GM23338 (cell line): ENCODE data around the gene F9. TPM values are rescaled to one million over a fixed set of nuclear protein-coding genes. Genes with fewer than 3 reads are reported as not detected.

Source experiments
- ATAC-seq: fragments of 200-7000 bp; cut with Tn5 transposase; 3 replicates; pipeline ENCODE4 v1.9.1; 2020
- DNase-seq: peaks from one replicate; pipeline ENCODE4 v3.0.0-alpha.2; 2015; ENCODE audit warnings: low spot score
- H2AFZ ChIP-seq: fragments of 200-600 bp; sonication (generic); 2 replicates; pipeline ENCODE4 v1.8.0; 2016; ENCODE audit warnings: antibody characterized with exemption, mild to moderate bottlenecking, moderate library complexity
- H3F3A ChIP-seq: fragments of 200-600 bp; sonication (generic); replicated peaks from 2 replicates; pipeline ENCODE4 v1.8.0; 2017; ENCODE audit warnings: antibody characterized with exemption, mixed run types, low read depth
- H3K27ac ChIP-seq: fragments of 200-600 bp; sonication (generic); 2 replicates; pipeline ENCODE4 v1.6.1; 2016; ENCODE audit warnings: low read depth
- H3K27me3 ChIP-seq: fragments of 200-600 bp; sonication (generic); 2 replicates; pipeline ENCODE4 v1.8.0; 2016; ENCODE audit warnings: mild to moderate bottlenecking, mixed run types, moderate library complexity; ENCODE audit not compliant: insufficient read depth
- H3K36me3 ChIP-seq: fragments of 200-600 bp; sonication (generic); 2 replicates; pipeline ENCODE4 v1.8.0; 2016; ENCODE audit warnings: mild to moderate bottlenecking; ENCODE audit not compliant: insufficient read depth
- H3K4me1 ChIP-seq: fragments of 200-600 bp; sonication (generic); 2 replicates; pipeline ENCODE4 v1.8.0; 2016; ENCODE audit warnings: mild to moderate bottlenecking, moderate library complexity; ENCODE audit not compliant: insufficient read depth
- H3K4me2 ChIP-seq: fragments of 200-600 bp; sonication (generic); 2 replicates; pipeline ENCODE4 v1.7.1; 2017; ENCODE audit warnings: mixed run types
- H3K4me3 ChIP-seq: fragments of 200-600 bp; sonication (generic); 2 replicates; pipeline ENCODE4 v1.6.1; 2016; ENCODE audit warnings: mixed run types
- H3K79me2 ChIP-seq: fragments of 200-600 bp; sonication (generic); replicated peaks from 2 replicates; pipeline ENCODE4 v1.8.0; 2017; ENCODE audit warnings: mild to moderate bottlenecking; ENCODE audit not compliant: insufficient read depth
- H3K9me2 ChIP-seq: fragments of 200-600 bp; sonication (generic); 2 replicates; pipeline ENCODE4 v1.8.0; 2017; ENCODE audit not compliant: insufficient read depth
- H4K20me1 ChIP-seq: fragments of 200-600 bp; sonication (generic); replicated peaks from 2 replicates; pipeline ENCODE4 v1.8.0; 2017; ENCODE audit warnings: mild to moderate bottlenecking; ENCODE audit not compliant: insufficient read depth
- H3K27ac Mint-ChIP-seq: 2 replicates; pipeline ENCODE4 v1.8.0; 2020; ENCODE audit warnings: inconsistent platforms, mild to moderate bottlenecking, moderate library complexity, mixed read lengths
- H3K27me3 Mint-ChIP-seq: 3 replicates; pipeline ENCODE4 v1.8.0; 2022; ENCODE audit warnings: low read depth, mild to moderate bottlenecking, moderate library complexity, mixed read lengths, inconsistent platforms; ENCODE audit not compliant: insufficient read depth, poor library complexity
- H3K36me3 Mint-ChIP-seq: 3 replicates; pipeline ENCODE4 v1.8.0; 2021; ENCODE audit warnings: low read depth, mild to moderate bottlenecking, inconsistent platforms, moderate library complexity, mixed read lengths
- H3K4me1 Mint-ChIP-seq: 3 replicates; pipeline ENCODE4 v1.8.0; 2020; ENCODE audit warnings: mild to moderate bottlenecking, inconsistent platforms, mixed read lengths
- H3K4me3 Mint-ChIP-seq: 3 replicates; pipeline ENCODE4 v1.8.0; 2021; ENCODE audit warnings: moderate library complexity, mild to moderate bottlenecking, inconsistent platforms, mixed read lengths
- H3K9me3 Mint-ChIP-seq: 3 replicates; pipeline ENCODE4 v1.8.0; 2020; ENCODE audit warnings: moderate library complexity, mild to moderate bottlenecking, inconsistent platforms, mixed read lengths
- CREB1 ChIP-seq: fragments of 250-450 bp; sonication (Bioruptor Pico); IDR thresholded peaks from 2 replicates; pipeline ENCODE4 v1.5.0; 2020; ENCODE audit warnings: low read depth, mild to moderate bottlenecking, moderate library complexity
- ETS1 ChIP-seq: IDR thresholded peaks from 2 replicates; pipeline ENCODE4 v1.6.1; 2016; ENCODE audit warnings: antibody characterized with exemption
- EZH2phosphoT487 ChIP-seq: fragments of 200-600 bp; sonication (generic); IDR thresholded peaks from one replicate; pipeline ENCODE4 v1.8.1; 2018; ENCODE audit warnings: antibody characterized with exemption; ENCODE audit not compliant: unreplicated experiment
- JUNB ChIP-seq: IDR thresholded peaks from one replicate; pipeline ENCODE4 v1.6.1; 2016; ENCODE audit warnings: antibody characterized with exemption; ENCODE audit not compliant: unreplicated experiment
- NANOG ChIP-seq: IDR thresholded peaks from 2 replicates; pipeline ENCODE4 v1.6.1; 2016; ENCODE audit warnings: antibody characterized with exemption, borderline replicate concordance
- REST ChIP-seq: IDR thresholded peaks from one replicate; pipeline ENCODE4 v1.6.1; 2018; ENCODE audit warnings: antibody characterized with exemption; ENCODE audit not compliant: unreplicated experiment
- STAT1 ChIP-seq: IDR thresholded peaks from one replicate; pipeline ENCODE4 v1.6.1; 2016; ENCODE audit warnings: antibody characterized with exemption; ENCODE audit not compliant: unreplicated experiment
- ZNF114 ChIP-seq: fragments of 250-450 bp; sonication (Bioruptor Pico); IDR thresholded peaks from 2 replicates; pipeline ENCODE4 v1.5.0; 2020; ENCODE audit warnings: mild to moderate bottlenecking, moderate library complexity
- ZNF331 ChIP-seq: fragments of 250-450 bp; sonication (Bioruptor Pico); IDR thresholded peaks from 2 replicates; pipeline ENCODE4 v1.5.0; 2020; ENCODE audit warnings: low read depth, mild to moderate bottlenecking, moderate library complexity
- ZNF462 ChIP-seq: fragments of 250-450 bp; sonication (Bioruptor Pico); IDR thresholded peaks from 2 replicates; pipeline ENCODE4 v1.5.0; 2020; ENCODE audit warnings: mild to moderate bottlenecking, moderate library complexity
- polyA plus RNA-seq: library from polyadenylated mRNA; unstranded; fragments of >200 nt; fragmentation: Nextera tagmentation; extraction: Ambion mirVana; gene quantifications from 2 replicates; pipeline ENCODE4 v1.2.1, GENCODE V29; 2016
- total RNA-seq: library from RNA; depleted of rRNA; stranded (reverse); fragments of >200 nt; shearing (Covaris generic); gene quantifications from 2 replicates; pipeline ENCODE4 v1.2.3, GENCODE V29; 2014

F9 gene
- total and polyA plus RNA-seq, 2 experiments from 2014 or later = not detected

GRCh38 chrX:139495324-139495723, 35.2 kb upstream of the F9 start:
- DNase-seq (peak; percentile 12), ATAC-seq (peak; percentile 59)
- no peak overlapping the region for H3K4me3 Mint-ChIP-seq

GRCh38 chrX:139506333-139506732, 24.2 kb upstream of the F9 start:
- DNase-seq (no peak), ATAC-seq (no peak)
- no peaks in the 10 kb centered on the region for H3K27me3 ChIP-seq

More at GRCh38 chrX:139495324-139495723, 35.2 kb upstream of the F9 start:
- no peaks in the 10 kb centered on the region for H3K4me1 ChIP-seq
- Mint-ChIP-seq H3K36me3 (no peaks in the 10 kb centered on the region), H3K9me3 (no peaks in the 10 kb centered on the region; the same call in 2 of the 3 replicates), H3K27ac (no peak overlapping the region), H3K4me1 (no peaks in the 10 kb centered on the region), H3K27me3 (no peaks in the 10 kb centered on the region)
- H3K4me2 ChIP-seq = no peak overlapping the region
- no peaks in the 10 kb centered on the region for H3K9me2 ChIP-seq
- no peak overlapping the region for H3K4me3 ChIP-seq
- no peak overlapping the region for H2AFZ ChIP-seq
- H3K36me3 ChIP-seq = no peaks in the 10 kb centered on the region
- no peak overlapping the region for H3K27ac ChIP-seq
- TF ChIP-seq CREB1 (CRISPR knock-in tag) (no peak), JUNB (no peak)
- no peaks in the 10 kb centered on the region for H3K27me3 ChIP-seq
- no peaks in the 10 kb centered on the region for H3K79me2 ChIP-seq
- no peaks in the 10 kb centered on the region for H3F3A ChIP-seq
- no peaks in the 10 kb centered on the region for H4K20me1 ChIP-seq

More at GRCh38 chrX:139506333-139506732, 24.2 kb upstream of the F9 start:
- Mint-ChIP-seq H3K4me3 (no peak overlapping the region), H3K36me3 (no peaks in the 10 kb centered on the region), H3K27me3 (peaks cover 1% of the 10 kb centered on the region), H3K4me1 (no peaks in the 10 kb centered on the region), H3K27ac (no peak overlapping the region), H3K9me3 (no peaks in the 10 kb centered on the region)
- TF ChIP-seq NANOG (no peak), ZNF114 (CRISPR knock-in tag) (no peak), REST (no peak), ETS1 (no peak), ZNF462 (CRISPR knock-in tag) (no peak), CREB1 (CRISPR knock-in tag) (no peak), STAT1 (no peak), EZH2phosphoT487 (no peak), ZNF331 (CRISPR knock-in tag) (no peak), JUNB (no peak)
- Histone ChIP-seq H3K79me2 (no peaks in the 10 kb centered on the region), H3K4me2 (no peak overlapping the region), H3K4me1 (no peaks in the 10 kb centered on the region), H4K20me1 (no peaks in the 10 kb centered on the region), H3F3A (no peaks in the 10 kb centered on the region), H3K4me3 (no peak overlapping the region), H2AFZ (no peak overlapping the region), H3K36me3 (no peaks in the 10 kb centered on the region), H3K9me2 (no peaks in the 10 kb centered on the region), H3K27ac (no peak overlapping the region)
